ENCODE data around the gene PEX11G. TPM values are rescaled to one million over a fixed set of nuclear protein-coding genes. Genes with fewer than 3 reads are reported as not detected.
A peak's percentile ranks its signal among the peaks of the same experiment; 100 is the strongest.

PEX11G gene
- total and polyA plus RNA-seq, 9 of the 15 experiments (the other 6 are each of a cell fraction or from before 2014, with no cell fraction given): 0.07 to 3.2 (median 0.70) TPM; not detected in 1

GRCh38 chr19:7502552-7502951 lies 13.7 kb upstream of the PEX11G start (continued):
- peak; percentile 66 for TF ChIP-seq CHD4 (IDR thresholded peaks at IDR 0.05; ENCODE audit: insufficient read depth, insufficient replicate concordance, low read depth, low read length, poor library complexity, severe bottlenecking)
- no peak for TF ChIP-seq BRD9 (IDR thresholded peaks at IDR 0.05; ENCODE audit: low read depth, partially characterized antibody)
- TF ChIP-seq MED1 (CRISPR knock-in tag; IDR thresholded peaks at IDR 0.05; ENCODE audit: borderline replicate concordance): no peak
- peak; percentile 76 to 89 for TF ChIP-seq KDM1A (IDR thresholded peaks at IDR 0.05)
- TF ChIP-seq RBM25 (IDR thresholded peaks at IDR 0.05; ENCODE audit: low read depth, low read length, severe bottlenecking): peak; percentile 97
- no peak for TF ChIP-seq SIN3A (IDR thresholded peaks at IDR 0.05; ENCODE audit: borderline replicate concordance in 2 of 2, control insufficient read depth in 1 of 2, low read depth in 2 of 2, low read length in 2 of 2)
- TF ChIP-seq HDAC2 (IDR thresholded peaks at IDR 0.05): peak; percentile 43; the same call in 1 of the 2 replicates
- TF ChIP-seq HEY1 (CRISPR knock-in tag; IDR thresholded peaks at IDR 0.05; ENCODE audit: borderline replicate concordance): no peak

- Histone ChIP-seq H3K27me3 (ENCODE audit: control insufficient read depth in 2 of 2, insufficient read depth in 2 of 2, low read length in 2 of 2) (no peaks in the 10 kb centered on the region), H3K9me3 (replicated peaks; ENCODE audit: control insufficient read depth, insufficient read depth, low read depth, low read length) (no peaks in the 10 kb centered on the region), H2AFZ (ENCODE audit: low read depth, low read length) (peak overlapping the region; percentile 85), H3K79me2 (ENCODE audit: control insufficient read depth, insufficient read depth, low read length) (no peaks in the 10 kb centered on the region), H3K9me1 (ENCODE audit: control insufficient read depth, insufficient read depth, low read length) (no peaks in the 10 kb centered on the region), H3K9ac (ENCODE audit: insufficient read depth in 1 of 2, low read depth in 2 of 2, low read length in 2 of 2) (peak overlapping the region in 1 of 2 experiments; percentile 88; a peak in 2 of 4 replicates), H3K4me1 (replicated peaks in 1 of 2; ENCODE audit: control insufficient read depth in 2 of 2, insufficient read depth in 2 of 2, low read length in 2 of 2) (peaks cover 6 to 28% of the 10 kb centered on the region in 2 experiments; a peak in 4 of 5 replicates), H3K27ac (ENCODE audit: extremely low read depth, low read depth, low read length) (no peak overlapping the region), H3K4me3 (peak overlapping the region; percentile 26), H3K4me2 (ENCODE audit: insufficient read depth, low read length) (peak overlapping the region; percentile 69), H3K36me3 (ENCODE audit: control insufficient read depth, insufficient read depth, low read length) (no peaks in the 10 kb centered on the region), H4K20me1 (replicated peaks; ENCODE audit: control insufficient read depth, insufficient read depth, low read length) (no peaks in the 10 kb centered on the region)
- WGBS (ENCODE audit: insufficient coverage, low coverage, missing lambda C conversion rate): 12% methylated on average over 66 of the region's 93 CpGs
- DNase-seq (ENCODE audit: extremely low read depth in 1 of 4, low spot score in 3 of 4) (peak; percentile 75 to 84 (median 81)), ATAC-seq (peak; percentile 73), FAIRE-seq (no peak)
- CTCF ChIA-PET (ENCODE audit: low intra/inter-chr PET ratio): no interaction called here
- BruUV-seq (replicated peaks): no TSS peak
- intact Hi-C loops (cut with micrococcal nuclease): no loop called here
- in situ Hi-C loops (cut with MboI): no loop called here
- POLR2A ChIA-PET: interaction anchor here (0.6 to 0.8 kb wide), 3 partner anchors 28 to 114 kb away, joined by 3 read pairs; no protein-coding TSS in a partner anchor
- TF ChIP-seq MGA (IDR thresholded peaks at IDR 0.05): peak; percentile 85
Measured at GRCh38 chr19:7500811-7501450, 12.1 kb upstream of the PEX11G start.

Data from K562 (cell line).